Gastroesophageal sphincter (tissue), 4 donors: ENCODE data around the gene SLC35G6. TPM values are rescaled to one million over a fixed set of nuclear protein-coding genes. Genes with fewer than 3 reads are reported as not detected.
A peak's percentile ranks its signal among the peaks of the same experiment; 100 is the strongest.

Experiments
- ATAC-seq: fragments of 150-250 bp; one replicate; pipeline ENCODE4 v1.9.1; 2016; ENCODE audit warnings: mild to moderate bottlenecking, moderate library complexity
- H3K27ac ChIP-seq, 4 donors: fragments of 200-600 bp; sonication (generic) in 3 of 4; 1 replicate in 3 of 4; 2 replicates in 1 of 4; pipeline ENCODE4 v1.5.1; 2016 to 2019
- H3K27me3 ChIP-seq: fragments of 200-600 bp; sonication (generic); one replicate; pipeline ENCODE4 v1.5.1; 2019
- H3K36me3 ChIP-seq, 2 donors: fragments of 200-600 bp; sonication (generic); one replicate each; pipeline ENCODE4 v1.5.1; 2019; ENCODE audit warnings: control low read depth in 1 of 2
- H3K4me1 ChIP-seq, 3 donors: fragments of 200-600 bp; sonication (generic); 1 replicate in 2 of 3; 2 replicates in 1 of 3; pipeline ENCODE4 v1.5.1; 2016 to 2019; ENCODE audit warnings: control low read depth in 2 of 3
- H3K4me3 ChIP-seq, 2 donors: fragments of 200-600 bp; sonication (generic); one replicate each; pipeline ENCODE4 v1.5.1; 2019; ENCODE audit warnings: mild to moderate bottlenecking in 1 of 2, moderate library complexity in 1 of 2
- H3K9me3 ChIP-seq, 3 donors: fragments of 200-600 bp; sonication (generic); one replicate each; pipeline ENCODE4 v1.5.1; 2017 to 2019; ENCODE audit warnings: control low read depth in 2 of 3
- EP300 ChIP-seq: sonication (generic); formaldehyde crosslinking; IDR thresholded peaks from one replicate; pipeline ENCODE4 v1.6.1; 2017; ENCODE audit warnings: antibody characterized with exemption, mild to moderate bottlenecking
- POLR2A ChIP-seq, 2 donors: fragments of 450-650 bp; IDR thresholded peaks; one replicate each; pipeline ENCODE4 v1.6.1; 2017; ENCODE audit warnings: antibody characterized with exemption in 2 of 2, mild to moderate bottlenecking in 2 of 2, moderate library complexity in 1 of 2
- POLR2AphosphoS5 ChIP-seq: sonication (generic); formaldehyde crosslinking; IDR thresholded peaks from one replicate; pipeline ENCODE4 v1.6.1; 2017; ENCODE audit warnings: antibody characterized with exemption
- WGBS, 2 donors: methylation state at CpG; one replicate each; pipeline ENCODE4 v1.1.5; 2018; ENCODE audit warnings: low coverage in 1 of 2; 5-methylcytosine and 5-hydroxymethylcytosine counted together
- total RNA-seq, 4 donors: library from RNA; depleted of rRNA; stranded (reverse); fragments of >200 nt; gene quantifications; one replicate each; pipeline ENCODE4 v1.1.0, GENCODE V29; 2016
- TF ChIP-seq, protein P1 (sequence below), 4 experiments: fragments of 200-600 bp in 2 of 4; fragments of 450-650 bp in 2 of 4; sonication (generic) in 1 of 4; IDR thresholded peaks; one replicate each; pipeline ENCODE4 v1.5.1; 2017 to 2019; ENCODE audit warnings: antibody characterized with exemption in 4 of 4, mild to moderate bottlenecking in 2 of 4, moderate library complexity in 2 of 4

The SLC35G6 gene
- total RNA-seq, 4 donors from 2014 or later: not detected

GRCh38 chr17:7440834-7441195, 40.4 kb upstream of the SLC35G6 start:
- peaks cover 95% of the 10 kb centered on the region for H3K27me3 ChIP-seq
- ATAC-seq: no peak
- peak overlapping the region in 1 of 2 donors; percentile 47 for H3K4me3 ChIP-seq
- no peaks in the 10 kb centered on the region for H3K9me3 ChIP-seq
- WGBS, 2 donors: 20% methylated on average over 4 of the region's 12 CpGs; no CpG with 5 or more reads in 1 of the 2 donors
- H3K4me1 ChIP-seq: peaks cover 5 to 68% (median 39%) of the 10 kb centered on the region in 3 donors
- no peak for TF ChIP-seq EP300
- no peak for TF ChIP-seq POLR2AphosphoS5
- TF ChIP-seq POLR2A (IDR thresholded peaks at IDR 0.05): no peak
- TF ChIP-seq, protein P1, sequence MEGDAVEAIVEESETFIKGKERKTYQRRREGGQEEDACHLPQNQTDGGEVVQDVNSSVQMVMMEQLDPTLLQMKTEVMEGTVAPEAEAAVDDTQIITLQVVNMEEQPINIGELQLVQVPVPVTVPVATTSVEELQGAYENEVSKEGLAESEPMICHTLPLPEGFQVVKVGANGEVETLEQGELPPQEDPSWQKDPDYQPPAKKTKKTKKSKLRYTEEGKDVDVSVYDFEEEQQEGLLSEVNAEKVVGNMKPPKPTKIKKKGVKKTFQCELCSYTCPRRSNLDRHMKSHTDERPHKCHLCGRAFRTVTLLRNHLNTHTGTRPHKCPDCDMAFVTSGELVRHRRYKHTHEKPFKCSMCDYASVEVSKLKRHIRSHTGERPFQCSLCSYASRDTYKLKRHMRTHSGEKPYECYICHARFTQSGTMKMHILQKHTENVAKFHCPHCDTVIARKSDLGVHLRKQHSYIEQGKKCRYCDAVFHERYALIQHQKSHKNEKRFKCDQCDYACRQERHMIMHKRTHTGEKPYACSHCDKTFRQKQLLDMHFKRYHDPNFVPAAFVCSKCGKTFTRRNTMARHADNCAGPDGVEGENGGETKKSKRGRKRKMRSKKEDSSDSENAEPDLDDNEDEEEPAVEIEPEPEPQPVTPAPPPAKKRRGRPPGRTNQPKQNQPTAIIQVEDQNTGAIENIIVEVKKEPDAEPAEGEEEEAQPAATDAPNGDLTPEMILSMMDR (IDR thresholded peaks at IDR 0.05): no peak
- H3K27ac ChIP-seq: no peak overlapping the region
- H3K36me3 ChIP-seq: no peaks in the 10 kb centered on the region

DNA sequence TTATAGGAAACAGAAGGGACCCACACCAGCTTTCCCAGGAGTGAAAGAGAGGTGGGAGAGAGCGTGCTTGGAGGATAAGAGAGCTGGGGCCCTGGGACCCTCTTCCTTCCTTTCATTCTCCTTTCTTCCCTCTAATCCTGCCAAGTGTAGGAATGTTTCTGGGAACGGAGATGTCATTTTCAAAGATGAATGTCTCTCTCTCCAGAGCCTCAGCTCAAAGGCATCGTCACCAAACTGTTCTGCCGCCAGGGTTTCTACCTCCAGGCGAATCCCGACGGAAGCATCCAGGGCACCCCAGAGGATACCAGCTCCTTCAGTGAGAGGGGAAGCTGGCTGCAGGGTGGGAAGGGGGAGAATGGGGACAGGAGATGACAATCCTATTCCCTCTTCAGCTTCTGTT, 40.0 kb upstream of the SLC35G6 start:
- peaks cover 5 to 66% (median 35%) of the 10 kb centered on the region in 3 donors for H3K4me1 ChIP-seq
- WGBS, 2 donors: 0 to 25% methylated on average over 1 of the region's 7 CpGs
- peaks cover 95% of the 10 kb centered on the region for H3K27me3 ChIP-seq
- ATAC-seq: no peak
- no peaks in the 10 kb centered on the region for H3K9me3 ChIP-seq
- H3K27ac ChIP-seq: no peak overlapping the region
- no peak overlapping the region for H3K4me3 ChIP-seq
- TF ChIP-seq, protein P1 (IDR thresholded peaks at IDR 0.05): no peak
- TF ChIP-seq POLR2A (IDR thresholded peaks at IDR 0.05): no peak
- no peak for TF ChIP-seq EP300
- no peak for TF ChIP-seq POLR2AphosphoS5
- H3K36me3 ChIP-seq: no peaks in the 10 kb centered on the region

GRCh38 chr17:7442142-7442541, 39.1 kb upstream of the SLC35G6 start:
- Histone ChIP-seq H3K27me3 (peaks cover 97% of the 10 kb centered on the region), H3K9me3 (no peaks in the 10 kb centered on the region), H3K27ac (no peak overlapping the region), H3K4me3 (no peak overlapping the region), H3K4me1 (peaks cover 5 to 65% (median 26%) of the 10 kb centered on the region in 3 donors), H3K36me3 (no peaks in the 10 kb centered on the region)
- 74% methylated on average over 2 of the region's 2 CpGs; no CpG with 5 or more reads in 1 of the 2 donors for whole genome bisulfite sequencing, 2 donors
- TF ChIP-seq, protein P1 (IDR thresholded peaks at IDR 0.05): no peak
- no peak for TF ChIP-seq POLR2AphosphoS5
- no peak for TF ChIP-seq EP300
- TF ChIP-seq POLR2A (IDR thresholded peaks at IDR 0.05): no peak
- no peak for ATAC-seq

DNA sequence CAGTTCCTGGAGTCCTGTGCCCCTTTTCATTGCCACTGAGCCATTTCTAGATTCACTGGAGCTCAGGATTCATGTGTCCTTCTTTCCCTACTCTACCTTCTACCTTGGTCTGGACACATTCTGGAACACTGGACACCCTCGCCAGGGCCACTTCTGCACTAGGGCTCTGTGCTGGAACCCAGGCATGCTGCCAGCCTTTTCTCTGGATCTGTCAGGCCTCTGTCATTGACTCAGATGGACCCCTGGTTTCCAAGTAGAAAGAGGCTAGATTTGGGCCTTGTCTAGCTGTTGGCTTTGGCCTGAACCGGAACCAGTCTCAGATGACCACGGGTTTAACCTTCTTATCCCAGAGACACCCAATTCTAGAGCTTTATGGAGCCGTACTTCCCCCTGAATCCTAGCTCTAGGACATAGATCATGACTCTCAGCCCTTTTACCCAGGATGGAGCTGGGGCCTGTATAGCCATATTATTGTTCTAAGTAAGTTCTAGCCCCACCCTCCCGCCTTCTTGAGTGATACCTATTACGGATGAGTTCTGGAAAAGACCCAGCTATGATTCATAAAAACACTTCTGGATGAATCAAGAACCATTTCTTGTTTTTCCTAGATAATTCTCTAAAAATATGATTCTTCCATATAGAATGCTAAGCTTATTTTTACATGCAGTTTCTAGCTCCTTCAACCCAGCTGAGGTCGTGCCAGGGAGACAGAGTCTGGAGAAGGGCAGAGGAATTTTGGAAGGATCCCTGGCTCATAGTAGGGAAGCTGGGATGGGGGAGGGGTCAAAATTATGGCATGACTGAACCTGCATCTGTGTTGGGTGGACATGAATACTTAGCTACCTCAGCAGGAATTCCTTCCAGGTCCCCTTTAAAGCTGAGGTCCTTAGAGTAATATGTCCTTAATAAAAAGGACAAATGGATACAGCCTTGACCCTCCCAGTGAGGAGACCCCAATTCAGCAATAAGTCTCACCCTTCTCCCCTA, 37.5 kb upstream of the SLC35G6 start:
- Histone ChIP-seq H3K4me3 (no peak overlapping the region), H3K27ac (no peak overlapping the region), H3K36me3 (no peaks in the 10 kb centered on the region), H3K9me3 (no peaks in the 10 kb centered on the region), H3K27me3 (peaks cover 97% of the 10 kb centered on the region), H3K4me1 (peaks cover 3 to 49% (median 22%) of the 10 kb centered on the region in 3 donors)
- WGBS, 2 donors: 71 to 90% methylated on average over 5 to 7 of the region's 7 CpGs
- TF ChIP-seq POLR2AphosphoS5: no peak
- TF ChIP-seq EP300: no peak
- no peak for TF ChIP-seq POLR2A (IDR thresholded peaks at IDR 0.05)
- TF ChIP-seq, protein P1 (IDR thresholded peaks at IDR 0.05): no peak
- ATAC-seq: no peak
